Esophagus squamous epithelium (tissue), 5 donors: ENCODE measurements around the gene CDC14A. TPM values are rescaled to one million over a fixed set of nuclear protein-coding genes. Genes with fewer than 3 reads are reported as not detected.
"Not testable (repeated sequence)": the region's sequence is repeated elsewhere in the genome, so short reads cannot be mapped to it uniquely, and the experiment has no call there.

Experiments used
- DNase-seq: peaks from one replicate; lab custom pipeline; 2025; lab: John Stamatoyannopoulos, UW
- H3K27ac ChIP-seq, 4 donors: fragments of 200-600 bp; sonication (generic); one replicate each; pipeline ENCODE4 v1.5.1; 2016 to 2019; ENCODE audit warnings: mild to moderate bottlenecking in 1 of 4
- H3K27me3 ChIP-seq, 4 donors: fragments of 200-600 bp; sonication (generic); 1 replicate in 3 of 4; 2 replicates in 1 of 4; pipeline versions ENCODE4 v1.5.1 to v1.6.0; 2017 to 2021; ENCODE audit warnings: antibody characterized with exemption in 1 of 4
- H3K36me3 ChIP-seq, 3 donors: fragments of 200-600 bp; sonication (generic); one replicate each; pipeline ENCODE4 v1.5.1; 2016 to 2019
- H3K4me1 ChIP-seq, 3 donors: fragments of 200-600 bp; sonication (generic); one replicate each; pipeline ENCODE4 v1.5.1; 2017 to 2019
- H3K4me3 ChIP-seq, 4 donors: fragments of 200-600 bp; sonication (generic); 1 replicate in 3 of 4; 2 replicates in 1 of 4; pipeline ENCODE4 v1.5.1; 2016 to 2019; ENCODE audit warnings: mild to moderate bottlenecking in 2 of 4, moderate library complexity in 1 of 4
- H3K9me3 ChIP-seq, 3 donors: fragments of 200-600 bp; sonication (generic); one replicate each; pipeline ENCODE4 v1.5.1; 2016 to 2019
- CTCF ChIP-seq, 6 experiments: fragments of 450-650 bp in 4 of 6; fragments of 200-600 bp in 2 of 6; sonication (generic) in 2 of 6; IDR thresholded peaks; one replicate each; pipeline ENCODE4 v1.5.1; 2016 to 2019; ENCODE audit warnings: antibody characterized with exemption in 6 of 6, mild to moderate bottlenecking in 4 of 6, moderate library complexity in 4 of 6
- POLR2A ChIP-seq, 4 donors: fragments of 450-650 bp; IDR thresholded peaks; one replicate each; pipeline ENCODE4 v1.6.1; 2017; ENCODE audit warnings: antibody characterized with exemption in 4 of 4, mild to moderate bottlenecking in 4 of 4, moderate library complexity in 3 of 4
- WGBS, 2 donors: methylation state at CpG; one replicate each; pipeline ENCODE4 v1.1.5; 2018; 5-methylcytosine and 5-hydroxymethylcytosine counted together
- intact Hi-C: fragments of 100-400 bp; cut with DNase I; formaldehyde crosslinking; loops from one replicate; pipeline ENCODE4 v1.15.0; 2022
- total RNA-seq, 4 donors: library from RNA; depleted of rRNA; stranded (reverse); fragments of >200 nt; gene quantifications; one replicate each; pipeline ENCODE4 v1.1.0, GENCODE V29; 2016
- donor health status: DM: yes; HTN: yes; CAD: no.

CDC14A gene
- total RNA-seq, 4 donors from 2014 or later = 3.0 to 8.6 (median 4.3) TPM

- H3K9me3 ChIP-seq = no peaks in the 10 kb centered on the region
- H3K27ac ChIP-seq = no peak overlapping the region
- 59 to 75% methylated on average over 2 of the region's 2 CpGs for WGBS, 2 donors
- no peak for DNase-seq
- no peaks in the 10 kb centered on the region for H3K36me3 ChIP-seq
- H3K4me1 ChIP-seq = peaks cover 0 to 5% (median 0%) of the 10 kb centered on the region in 3 donors
- H3K4me3 ChIP-seq = no peak overlapping the region
- intact Hi-C loops = no loop called here
- H3K27me3 ChIP-seq = no peaks in the 10 kb centered on the region
- TF ChIP-seq POLR2A (IDR thresholded peaks at IDR 0.05) = no peak
Measured at GRCh38 chr1:100404821-100405220, 52.5 kb downstream of the CDC14A start.

- DNase-seq, H3K9me3 ChIP-seq, H3K4me1 ChIP-seq, H3K4me3 ChIP-seq, H3K27me3 ChIP-seq, H3K36me3 ChIP-seq, intact Hi-C loops, H3K27ac ChIP-seq: not testable (repeated sequence)
- 86 to 92% methylated on average over 5 of the region's 5 CpGs for WGBS, 2 donors
Measured at GRCh38 chr1:100405902-100406301, 53.6 kb downstream of the CDC14A start.

DNA sequence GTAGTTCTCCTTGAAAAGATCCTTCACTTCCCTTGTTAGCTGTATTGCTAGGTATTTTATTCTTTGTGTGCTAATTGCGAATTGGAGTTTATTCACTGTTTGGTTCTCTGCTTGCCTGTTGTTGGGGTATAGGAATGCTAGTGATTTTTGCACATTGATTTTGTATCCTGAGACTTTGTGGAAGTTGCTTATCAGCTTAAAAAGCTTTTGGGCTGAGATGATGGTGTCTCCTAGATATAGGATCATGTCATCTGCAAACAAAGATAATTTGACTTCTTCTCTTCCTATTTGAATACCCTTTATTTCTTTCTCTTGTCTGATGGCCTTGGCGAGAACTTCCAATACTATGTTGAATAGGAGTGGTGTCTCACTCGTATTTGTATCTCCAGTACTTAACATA, 55.1 kb downstream of the CDC14A start:
- DNase-seq, H3K27me3 ChIP-seq, H3K4me3 ChIP-seq, H3K9me3 ChIP-seq, H3K27ac ChIP-seq, H3K4me1 ChIP-seq, H3K36me3 ChIP-seq, intact Hi-C loops: not testable (repeated sequence)
- 90 to 91% methylated on average over 3 of the region's 3 CpGs for WGBS, 2 donors

GRCh38 chr1:100411019-100411418, 58.7 kb downstream of the CDC14A start:
- H3K4me1 ChIP-seq = peaks cover 5 to 29% (median 8%) of the 10 kb centered on the region in 3 donors
- no peak overlapping the region for H3K4me3 ChIP-seq
- H3K36me3 ChIP-seq = no peaks in the 10 kb centered on the region
- H3K9me3 ChIP-seq = no peaks in the 10 kb centered on the region
- intact Hi-C loops = no loop called here
- no peak overlapping the region for H3K27ac ChIP-seq
- no peak for DNase-seq
- no peaks in the 10 kb centered on the region for H3K27me3 ChIP-seq
- TF ChIP-seq POLR2A (IDR thresholded peaks at IDR 0.05) = no peak
- no peak for TF ChIP-seq CTCF (IDR thresholded peaks at IDR 0.05)
- WGBS, 2 donors = 93 to 98% methylated on average over 4 of the region's 4 CpGs

DNA sequence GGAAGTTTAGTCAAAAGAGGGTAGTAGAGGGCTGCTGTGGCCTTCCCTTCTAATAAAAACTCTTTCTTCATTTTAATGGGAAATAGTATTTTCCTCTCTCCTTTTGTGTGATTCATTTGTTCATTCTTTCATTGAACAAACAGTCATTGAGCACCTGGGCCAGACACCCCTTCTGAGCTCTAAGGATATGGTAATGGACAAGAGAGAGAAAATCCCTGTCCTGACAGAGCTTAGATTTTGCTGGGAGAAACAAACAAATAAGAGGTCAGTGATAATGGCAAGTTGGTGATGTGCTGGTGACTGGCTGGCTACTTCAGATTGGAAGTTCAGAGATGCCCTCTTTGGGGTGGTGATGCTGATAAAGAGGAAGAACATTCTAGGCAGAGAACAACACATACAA, 59.3 kb downstream of the CDC14A start:
- no peaks in the 10 kb centered on the region for H3K27me3 ChIP-seq
- intact Hi-C loops = no loop called here
- H3K4me1 ChIP-seq = peaks cover 7 to 33% (median 8%) of the 10 kb centered on the region in 3 donors
- TF ChIP-seq CTCF (IDR thresholded peaks at IDR 0.05) (no peak), POLR2A (IDR thresholded peaks at IDR 0.05) (no peak)
- no peak overlapping the region for H3K4me3 ChIP-seq
- no peaks in the 10 kb centered on the region for H3K9me3 ChIP-seq
- no peak for DNase-seq
- no peak overlapping the region for H3K27ac ChIP-seq
- no peaks in the 10 kb centered on the region for H3K36me3 ChIP-seq

GRCh38 chr1:100413035-100413434, 60.7 kb downstream of the CDC14A start:
- H3K4me3 ChIP-seq = no peak overlapping the region
- intact Hi-C loops = no loop called here
- no peak for TF ChIP-seq CTCF (IDR thresholded peaks at IDR 0.05)
- no peak for TF ChIP-seq POLR2A (IDR thresholded peaks at IDR 0.05)
- no peak overlapping the region for H3K27ac ChIP-seq
- DNase-seq = no peak
- H3K27me3 ChIP-seq = no peaks in the 10 kb centered on the region
- no peaks in the 10 kb centered on the region for H3K36me3 ChIP-seq
- 60 to 78% methylated on average over 2 of the region's 2 CpGs for WGBS, 2 donors
- no peaks in the 10 kb centered on the region for H3K9me3 ChIP-seq
- peaks cover 7 to 33% (median 8%) of the 10 kb centered on the region in 3 donors for H3K4me1 ChIP-seq
